NCI-H146 treated with DMSO at 0.1 percent for 48 hours (cell line): Measurements from ENCODE around the gene TAL2.
A peak's percentile ranks its signal among the peaks of the same experiment; 100 is the strongest.

ENCODE experiments used
- DNase-seq: peaks from one replicate; lab custom pipeline; 2025; ENCODE audit not compliant: unreplicated experiment; lab: John Stamatoyannopoulos, UW

TAL2 gene

GRCh38 chr9:105673850-105674387 is 11.7 kb downstream of the TAL2 start:
- DNase-seq, result no peak

GRCh38 chr9:105676351-105676923 is 14.2 kb downstream of the TAL2 start:
- DNase-seq, result no peak

- DNase-seq, result no peak
These were observed 15.9 kb downstream of the TAL2 start for GRCh38 chr9:105678163-105678562.

- DNase-seq, result no peak
These were observed 16.5 kb downstream of the TAL2 start for GRCh38 chr9:105678781-105679180.

GRCh38 chr9:105679257-105680022 is 17.2 kb downstream of the TAL2 start:
- DNase-seq, result no peak

GRCh38 chr9:105681313-105681712 is 19.1 kb downstream of the TAL2 start:
- DNase-seq, result no peak

GRCh38 chr9:105681724-105682123 is 19.5 kb downstream of the TAL2 start:
- DNase-seq, result no peak

GRCh38 chr9:105683688-105684275 is 21.5 kb downstream of the TAL2 start:
- no peak for DNase-seq

- no peak for DNase-seq
These were observed 24.7 kb downstream of the TAL2 start for GRCh38 chr9:105686936-105687335.

- no peak for DNase-seq
These were observed 28.5 kb downstream of the TAL2 start for GRCh38 chr9:105690742-105691141.

- no peak for DNase-seq
These were observed 31.4 kb downstream of the TAL2 start for GRCh38 chr9:105693435-105694189.

- peak; percentile 13 for DNase-seq
These were observed 32.1 kb downstream of the TAL2 start, which contains the start of gene TMEM38B for GRCh38 chr9:105694190-105694847. TSS of gene TMEM38B (plus strand) at chr9:105694541. CDS start at chr9:105694661, 120 bp downstream.

GRCh38 chr9:105694848-105695581 is 32.8 kb downstream of the TAL2 start:
- DNase-seq, result no peak

- no peak for DNase-seq
These were observed 34.0 kb downstream of the TAL2 start for GRCh38 chr9:105696219-105696793.

GRCh38 chr9:105697871-105698270 is 35.6 kb downstream of the TAL2 start:
- no peak for DNase-seq

GRCh38 chr9:105698348-105698870 is 36.2 kb downstream of the TAL2 start:
- no peak for DNase-seq

GRCh38 chr9:105700668-105701067 is 38.4 kb downstream of the TAL2 start:
- DNase-seq, result no peak

GRCh38 chr9:105701145-105701544 is 38.9 kb downstream of the TAL2 start:
- DNase-seq, result no peak

GRCh38 chr9:105702207-105702606 is 40.0 kb downstream of the TAL2 start:
- DNase-seq, result no peak
